H9 (cell line): ENCODE results near the gene GPD1L. TPM values are rescaled to one million over a fixed set of nuclear protein-coding genes. Genes with fewer than 3 reads are reported as not detected.

ENCODE experiments used
- DNase-seq: peaks from one replicate; pipeline ENCODE4 v3.0.0-alpha.2; 2017
- H2AFZ ChIP-seq: one replicate; pipeline ENCODE4 v1.6.1; 2013; ENCODE audit warnings: mild to moderate bottlenecking, low read length, control low read depth, moderate library complexity
- H2AK5ac ChIP-seq: 2 replicates; pipeline ENCODE4 v1.6.1; 2013; ENCODE audit warnings: low read length, control low read depth, mixed read lengths; ENCODE audit not compliant: insufficient read length
- H2BK120ac ChIP-seq: one replicate; pipeline ENCODE4 v1.6.1; 2013; ENCODE audit warnings: low read depth, mild to moderate bottlenecking, low read length, control low read depth, inconsistent platforms; ENCODE audit not compliant: poor library complexity, severe bottlenecking
- H2BK12ac ChIP-seq: 2 replicates; pipeline ENCODE4 v1.6.1; 2013; ENCODE audit warnings: low read length, control low read depth, mixed read lengths, low read depth; ENCODE audit not compliant: insufficient read length
- H2BK15ac ChIP-seq: 2 replicates; pipeline ENCODE4 v1.6.1; 2013; ENCODE audit warnings: low read depth, low read length, control low read depth
- H2BK20ac ChIP-seq: one replicate; pipeline ENCODE4 v1.6.1; 2013; ENCODE audit warnings: low read depth, mild to moderate bottlenecking, low read length, control low read depth, inconsistent platforms; ENCODE audit not compliant: poor library complexity, severe bottlenecking
- H2BK5ac ChIP-seq: 2 replicates; pipeline ENCODE4 v1.6.1; 2013; ENCODE audit warnings: low read length, control low read depth, mixed read lengths; ENCODE audit not compliant: insufficient read length
- H3K14ac ChIP-seq: 2 replicates; pipeline ENCODE4 v1.6.1; 2013; ENCODE audit warnings: low read length, control low read depth; ENCODE audit not compliant: insufficient read depth
- H3K18ac ChIP-seq: 2 replicates; pipeline ENCODE4 v1.6.1; 2013; ENCODE audit warnings: low read depth, mild to moderate bottlenecking, mixed read lengths, low read length, control low read depth; ENCODE audit not compliant: insufficient read length
- H3K23ac ChIP-seq: 2 replicates; pipeline ENCODE4 v1.6.1; 2013; ENCODE audit warnings: low read length, control low read depth, mixed read lengths, low read depth; ENCODE audit not compliant: insufficient read length
- H3K23me2 ChIP-seq: 2 replicates; pipeline ENCODE4 v1.6.1; 2013; ENCODE audit warnings: low read depth, mild to moderate bottlenecking, mixed read lengths, low read length, control low read depth; ENCODE audit not compliant: insufficient read length, poor library complexity, severe bottlenecking
- H3K27ac ChIP-seq: 2 replicates; pipeline ENCODE4 v1.5.1; 2013; ENCODE audit warnings: low read length, control low read depth, mixed read lengths, low read depth; ENCODE audit not compliant: insufficient read length
- H3K27me3 ChIP-seq: 2 replicates; pipeline ENCODE4 v1.6.1; 2013; ENCODE audit warnings: low read length, control low read depth, inconsistent platforms; ENCODE audit not compliant: insufficient read depth
- H3K4ac ChIP-seq: 2 replicates; pipeline ENCODE4 v1.6.1; 2013; ENCODE audit warnings: low read depth, mild to moderate bottlenecking, control low read depth, inconsistent platforms, low read length, moderate library complexity
- H3K4me1 ChIP-seq: 2 replicates; pipeline ENCODE4 v1.6.1; 2013; ENCODE audit warnings: low read length, control low read depth, inconsistent platforms; ENCODE audit not compliant: insufficient read depth
- H3K4me2 ChIP-seq: 2 replicates; pipeline ENCODE4 v1.6.1; 2013; ENCODE audit warnings: low read length, control low read depth, mixed read lengths; ENCODE audit not compliant: insufficient read length, insufficient read depth
- H3K56ac ChIP-seq: 2 replicates; pipeline ENCODE4 v1.6.1; 2013; ENCODE audit warnings: low read depth, mild to moderate bottlenecking, mixed read lengths, low read length, control low read depth; ENCODE audit not compliant: insufficient read length
- H3K79me1 ChIP-seq: 2 replicates; pipeline ENCODE4 v1.6.1; 2013; ENCODE audit warnings: low read depth, mild to moderate bottlenecking, moderate library complexity, low read length, control low read depth, inconsistent platforms; ENCODE audit not compliant: insufficient read depth, poor library complexity, severe bottlenecking
- H3K79me2 ChIP-seq: 2 replicates; pipeline ENCODE4 v1.6.1; 2013; ENCODE audit warnings: low read length, control low read depth, inconsistent platforms; ENCODE audit not compliant: insufficient read depth
- H3K9ac ChIP-seq: 2 replicates; pipeline ENCODE4 v1.6.1; 2013; ENCODE audit warnings: low read length, control low read depth, mixed read lengths; ENCODE audit not compliant: insufficient read length; ENCODE audit errors: extremely low read depth
- H3K9me3 ChIP-seq: one replicate; pipeline ENCODE4 v1.6.1; 2013; ENCODE audit warnings: low read depth, low read length, inconsistent platforms; ENCODE audit not compliant: control insufficient read depth
- H3T11ph ChIP-seq: one replicate; pipeline ENCODE4 v1.6.1; 2013; ENCODE audit warnings: mild to moderate bottlenecking, low read length, control low read depth, inconsistent platforms
- H4K20me1 ChIP-seq: one replicate; pipeline ENCODE4 v1.6.1; 2013; ENCODE audit not compliant: control insufficient read depth, insufficient read length, insufficient read depth
- H4K5ac ChIP-seq: 2 replicates; pipeline ENCODE4 v1.6.1; 2013; ENCODE audit warnings: low read depth, mild to moderate bottlenecking, mixed read lengths, low read length, control low read depth; ENCODE audit not compliant: insufficient read length
- H4K8ac ChIP-seq: replicated peaks from 2 replicates; pipeline ENCODE4 v1.6.1; 2013; ENCODE audit warnings: low read length, control low read depth, mixed read lengths, low read depth; ENCODE audit not compliant: insufficient read length
- H4K91ac ChIP-seq: 2 replicates; pipeline ENCODE4 v1.6.1; 2013; ENCODE audit warnings: low read depth, mild to moderate bottlenecking, moderate library complexity, mixed read lengths, low read length, control low read depth; ENCODE audit not compliant: insufficient read length
- H3K27ac Mint-ChIP-seq, 3 experiments: 2 replicates in 2 of 3; 3 replicates in 1 of 3; pipeline ENCODE4 v1.8.0; 2020 to 2021; ENCODE audit warnings: mixed read lengths in 3 of 3, mild to moderate bottlenecking in 1 of 3, moderate library complexity in 1 of 3
- H3K27me3 Mint-ChIP-seq: 2 replicates; pipeline ENCODE4 v1.8.0; 2021; ENCODE audit warnings: low read depth, mild to moderate bottlenecking, moderate library complexity, mixed read lengths
- H3K36me3 Mint-ChIP-seq, 3 experiments: 2 replicates in 2 of 3; 3 replicates in 1 of 3; pipeline ENCODE4 v1.8.0; 2020 to 2021; ENCODE audit warnings: low read depth in 3 of 3, mixed read lengths in 3 of 3; ENCODE audit not compliant: insufficient read depth in 1 of 3
- H3K4me1 Mint-ChIP-seq, 2 experiments: 2 replicates each; pipeline ENCODE4 v1.8.0; 2020; ENCODE audit warnings: mixed read lengths in 2 of 2
- H3K4me3 Mint-ChIP-seq, 2 experiments: 2 replicates in 1 of 2; 3 replicates in 1 of 2; pipeline ENCODE4 v1.8.0; 2020 to 2021; ENCODE audit warnings: mild to moderate bottlenecking in 2 of 2, mixed read lengths in 2 of 2, moderate library complexity in 1 of 2
- H3K9me3 Mint-ChIP-seq, 2 experiments: 2 replicates in 1 of 2; 3 replicates in 1 of 2; pipeline ENCODE4 v1.8.0; 2020; ENCODE audit warnings: mild to moderate bottlenecking in 2 of 2, mixed read lengths in 2 of 2, moderate library complexity in 1 of 2
- CTCF ChIP-seq: fragments of 200-600 bp; sonication (generic); conservative IDR thresholded peaks from 3 replicates; pipeline ENCODE4 v1.8.0; 2021; ENCODE audit warnings: antibody characterized with exemption, mild to moderate bottlenecking
- WGBS: extraction: QIAGEN DNeasy Blood & Tissue Kit; methylation state at CpG from one replicate; pipeline ENCODE4 v1.1.7; 2013; ENCODE audit warnings: missing lambda C conversion rate, low lambda C conversion rate, mixed read lengths; ENCODE audit not compliant: insufficient read length; ENCODE audit errors: extremely low coverage; 5-methylcytosine and 5-hydroxymethylcytosine counted together
- total RNA-seq: library from RNA; stranded (reverse); gene quantifications from 2 replicates; pipeline ENCODE4 v1.2.1, GENCODE V29; 2021

The GPD1L gene
- total RNA-seq, 1 experiment from 2014 or later, result 3.7 TPM

DNA sequence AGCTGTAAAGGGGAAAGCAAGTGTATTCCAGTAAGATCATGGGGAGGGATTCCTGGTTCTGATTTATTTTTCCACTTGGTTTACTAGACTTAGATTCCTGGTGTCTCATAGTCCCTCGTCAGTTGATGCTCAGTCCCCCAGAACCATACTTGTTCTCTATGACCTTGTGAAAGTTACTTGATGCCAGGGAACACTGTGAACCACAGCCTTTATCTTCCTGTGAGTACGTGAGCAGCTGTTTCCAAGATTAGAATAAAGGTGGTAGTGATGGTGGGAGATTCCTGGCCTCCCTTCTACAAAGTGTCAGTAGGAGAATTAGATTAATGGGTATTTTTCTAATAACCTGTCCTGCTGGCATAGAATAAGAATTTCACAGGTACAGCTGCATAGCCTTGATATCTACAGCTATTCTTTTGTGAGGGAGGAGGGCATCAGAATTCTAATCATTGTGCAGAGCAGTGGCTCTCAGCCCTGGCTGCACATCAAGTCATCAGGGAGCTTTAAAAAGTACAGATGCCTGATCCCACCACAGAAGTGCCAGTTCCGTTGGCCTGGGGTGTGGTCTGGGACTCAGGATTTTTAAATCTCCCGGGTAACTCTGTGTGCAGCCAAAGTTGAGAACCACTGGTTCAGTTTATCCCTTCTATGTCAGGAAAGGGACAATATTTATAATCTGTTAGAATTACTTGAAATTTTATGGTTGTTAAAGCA is 20.0 kb downstream of the GPD1L start:
- Histone ChIP-seq H2AK5ac (no peak overlapping the region), H3K27ac (no peak overlapping the region), H3K4me1 (no peaks in the 10 kb centered on the region), H3K9ac (no peak overlapping the region), H2BK15ac (no peak overlapping the region), H2BK5ac (no peak overlapping the region), H3K9me3 (no peaks in the 10 kb centered on the region), H2AFZ (no peak overlapping the region), H3K27me3 (no peaks in the 10 kb centered on the region), H4K20me1 (no peaks in the 10 kb centered on the region), H4K5ac (no peak overlapping the region), H3K18ac (no peak overlapping the region), H2BK12ac (no peak overlapping the region), H3K23me2 (no peaks in the 10 kb centered on the region), H2BK20ac (no peak overlapping the region), H3K4ac (no peak overlapping the region), H3K23ac (no peak overlapping the region), H3K79me2 (no peaks in the 10 kb centered on the region), H2BK120ac (no peak overlapping the region), H3K79me1 (no peaks in the 10 kb centered on the region), H3T11ph (no peak overlapping the region), H3K4me2 (no peak overlapping the region), H3K56ac (no peak overlapping the region), H4K91ac (no peak overlapping the region), H3K14ac (no peak overlapping the region), H4K8ac (no peak overlapping the region)
- WGBS, result no CpG with 5 or more reads among the region's 4 CpGs
- Mint-ChIP-seq H3K27ac (no peak overlapping the region), H3K4me3 (no peak overlapping the region), H3K9me3 (no peaks in the 10 kb centered on the region; a peak in 1 of 5 replicates), H3K27me3 (no peaks in the 10 kb centered on the region), H3K36me3 (no peaks in the 10 kb centered on the region), H3K4me1 (peaks cover 0 to 3% of the 10 kb centered on the region in 2 experiments; a peak in 1 of 4 replicates)
- TF ChIP-seq CTCF, result no peak
- DNase-seq, result no peak
